ENCODE data around the gene RGS14. TPM values are rescaled to one million over a fixed set of nuclear protein-coding genes. Genes with fewer than 3 reads are reported as not detected.

RGS14 gene
- total RNA-seq, 2 experiments from 2014 or later: 34.6 to 39.2 TPM

GRCh38 chr5:177330991-177331842, 26.5 kb upstream of the RGS14 start:
- CTCF ChIA-PET: interaction anchor here (0.5 to 1.0 kb wide), 2 partner anchors 12 to 320 kb away, joined by 3 read pairs; no protein-coding TSS in a partner anchor
- Mint-ChIP-seq H3K27ac (no peak overlapping the region), H3K9me3 (no peaks in the 10 kb centered on the region), H3K4me3 (no peak overlapping the region), H3K27me3 (ENCODE audit: low read depth) (no peaks in the 10 kb centered on the region), H3K4me1 (ENCODE audit: low read depth) (peaks cover 2% of the 10 kb centered on the region), H3K36me3 (ENCODE audit: low read depth) (peaks cover 19% of the 10 kb centered on the region)
- no peak for DNase-seq
- intact Hi-C loops (cut with micrococcal nuclease): no loop called here

DNA sequence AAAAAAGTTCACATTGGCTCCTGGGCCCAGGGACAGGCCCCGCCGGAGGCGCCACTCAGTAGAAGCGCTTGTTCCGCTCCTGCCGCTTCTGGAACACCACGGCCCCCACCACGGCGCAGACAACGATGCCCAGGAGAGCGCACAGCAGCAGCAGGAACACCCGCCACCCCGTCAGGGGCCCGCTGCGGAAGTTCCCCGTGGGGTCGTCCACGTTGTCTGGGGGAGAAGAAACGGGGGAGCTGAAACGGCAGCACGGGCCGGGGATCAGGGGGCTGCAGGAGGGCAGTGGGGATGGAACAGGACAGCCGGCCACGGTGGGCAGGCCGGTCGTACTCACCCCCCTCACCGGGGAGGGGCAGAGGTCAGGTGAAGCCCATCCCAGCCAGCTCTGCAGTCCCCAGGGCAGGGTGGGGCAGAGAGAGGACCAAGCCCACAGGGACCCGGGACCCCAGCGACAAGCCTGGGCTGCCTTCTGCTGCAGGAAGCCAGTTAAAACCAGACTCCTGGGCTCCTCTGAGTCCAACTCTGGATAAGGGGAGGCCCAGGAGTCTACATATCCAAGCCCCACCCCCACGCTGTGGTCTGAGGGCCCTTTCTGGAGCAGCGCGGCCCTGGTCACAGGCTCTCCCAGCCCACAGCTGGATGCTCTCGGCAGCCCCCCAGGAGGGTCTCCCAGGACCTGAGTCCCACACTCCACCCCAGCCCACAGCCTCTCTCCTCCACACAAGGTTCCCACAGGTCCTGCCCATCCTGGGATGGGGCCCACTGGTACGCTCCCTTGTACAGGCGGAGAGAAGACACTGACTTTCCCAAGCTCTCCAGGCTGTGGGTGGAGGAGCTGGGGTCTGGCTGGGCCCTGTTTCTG, 25.5 kb upstream of the RGS14 start:
- no peaks in the 10 kb centered on the region for H3K27me3 Mint-ChIP-seq (ENCODE audit: low read depth)
- no peak overlapping the region for H3K4me3 Mint-ChIP-seq
- H3K9me3 Mint-ChIP-seq: no peaks in the 10 kb centered on the region
- intact Hi-C loops (cut with micrococcal nuclease): no loop called here
- H3K4me1 Mint-ChIP-seq (ENCODE audit: low read depth): peaks cover 2% of the 10 kb centered on the region
- peaks cover 22% of the 10 kb centered on the region for H3K36me3 Mint-ChIP-seq (ENCODE audit: low read depth)
- H3K27ac Mint-ChIP-seq: no peak overlapping the region
- DNase-seq: no peak
- CTCF ChIA-PET: no interaction called here

DNA sequence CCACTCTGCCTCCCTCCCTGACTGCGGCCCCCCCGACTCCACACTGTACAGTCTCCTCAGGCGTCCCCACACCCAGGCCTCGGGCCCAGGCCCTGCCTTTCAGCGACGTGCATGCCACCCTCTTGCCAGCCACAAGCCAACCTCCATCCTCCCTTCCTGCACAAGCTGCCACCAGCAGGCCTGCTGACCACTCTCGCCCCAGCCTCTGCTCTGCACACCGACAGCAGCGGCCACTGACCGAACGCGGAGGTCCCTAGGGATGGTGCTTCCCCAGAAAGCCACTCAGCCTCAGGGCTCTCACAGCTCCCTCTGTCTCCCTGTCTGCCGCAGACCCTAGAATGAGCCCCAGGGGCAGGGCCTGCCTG, 24.8 kb upstream of the RGS14 start:
- intact Hi-C loops (cut with micrococcal nuclease): no loop called here
- no peak overlapping the region for H3K27ac Mint-ChIP-seq
- H3K4me3 Mint-ChIP-seq: no peak overlapping the region
- H3K27me3 Mint-ChIP-seq (ENCODE audit: low read depth): no peaks in the 10 kb centered on the region
- no peak for DNase-seq
- H3K36me3 Mint-ChIP-seq (ENCODE audit: low read depth): peaks cover 22% of the 10 kb centered on the region
- H3K4me1 Mint-ChIP-seq (ENCODE audit: low read depth): peaks cover under 1% of the 10 kb centered on the region
- no peaks in the 10 kb centered on the region for H3K9me3 Mint-ChIP-seq
- CTCF ChIA-PET: no interaction called here

DNA sequence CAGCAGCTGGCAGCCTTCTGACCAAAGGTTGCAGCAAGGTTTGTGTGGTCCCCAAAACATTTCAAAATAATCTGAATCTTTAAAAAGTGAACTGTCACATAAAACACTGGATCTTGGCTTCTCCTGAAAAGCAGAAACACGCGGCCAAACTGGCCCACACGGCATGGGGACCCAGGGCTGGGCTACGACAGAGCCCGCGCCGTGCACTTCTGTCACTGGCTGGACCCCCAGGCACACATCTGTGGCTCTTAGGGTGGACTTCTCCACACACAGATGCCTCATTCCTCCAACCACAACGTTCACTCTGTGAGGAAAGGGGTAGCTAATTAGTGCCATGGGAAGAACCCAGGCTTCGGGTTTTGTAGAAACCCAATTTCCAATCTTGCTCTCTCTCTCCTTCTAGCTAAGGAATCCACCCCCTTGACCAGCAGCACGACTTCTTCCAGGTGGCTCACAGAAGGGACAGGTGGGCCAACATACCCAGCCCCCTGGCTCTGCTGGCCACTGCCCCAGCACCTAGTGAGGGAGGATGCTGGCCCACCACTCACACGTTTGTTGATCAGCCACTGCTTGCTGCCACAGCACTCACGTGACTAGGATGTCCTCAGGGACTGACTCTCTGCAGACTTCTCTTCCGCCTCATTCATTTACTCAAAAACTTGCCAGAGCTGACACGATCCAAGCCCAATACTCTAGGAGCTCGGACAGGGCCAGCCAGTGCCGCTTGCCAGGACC, 24.1 kb upstream of the RGS14 start:
- Mint-ChIP-seq H3K27me3 (ENCODE audit: low read depth) (no peaks in the 10 kb centered on the region), H3K27ac (no peak overlapping the region), H3K4me3 (no peak overlapping the region), H3K36me3 (ENCODE audit: low read depth) (peaks cover 22% of the 10 kb centered on the region), H3K4me1 (ENCODE audit: low read depth) (no peaks in the 10 kb centered on the region), H3K9me3 (no peaks in the 10 kb centered on the region)
- no peak for DNase-seq
- CTCF ChIA-PET: interaction anchor here (0.7 to 1.3 kb wide), 3 partner anchors 12 to 36 kb away, joined by 3 to 4 read pairs (median 3); no protein-coding TSS in a partner anchor
- intact Hi-C loops (cut with micrococcal nuclease): no loop called here

- H3K27me3 Mint-ChIP-seq (ENCODE audit: low read depth): no peaks in the 10 kb centered on the region
- H3K27ac Mint-ChIP-seq: no peak overlapping the region
- intact Hi-C loops (cut with micrococcal nuclease): no loop called here
- no peaks in the 10 kb centered on the region for H3K9me3 Mint-ChIP-seq
- no peak for DNase-seq
- no peaks in the 10 kb centered on the region for H3K4me1 Mint-ChIP-seq (ENCODE audit: low read depth)
- H3K36me3 Mint-ChIP-seq (ENCODE audit: low read depth): peaks cover 22% of the 10 kb centered on the region
- CTCF ChIA-PET: interaction anchor here (0.6 to 1.3 kb wide), 4 partner anchors 12 to 139 kb away, joined by 3 to 4 read pairs (median 3); no protein-coding TSS in a partner anchor
- no peak overlapping the region for H3K4me3 Mint-ChIP-seq
Measured at GRCh38 chr5:177334155-177334551, 23.6 kb upstream of the RGS14 start.

GRCh38 chr5:177334781-177335700, 22.7 kb upstream of the RGS14 start:
- Mint-ChIP-seq H3K36me3 (ENCODE audit: low read depth) (peaks cover 23% of the 10 kb centered on the region), H3K27me3 (ENCODE audit: low read depth) (no peaks in the 10 kb centered on the region), H3K4me3 (no peak overlapping the region), H3K4me1 (ENCODE audit: low read depth) (peaks cover 7% of the 10 kb centered on the region), H3K9me3 (no peaks in the 10 kb centered on the region), H3K27ac (no peak overlapping the region)
- CTCF ChIA-PET: interaction anchor here (0.6 to 1.5 kb wide), 4 partner anchors 16 to 140 kb away, joined by 3 read pairs; no protein-coding TSS in a partner anchor
- intact Hi-C loops (cut with micrococcal nuclease): no loop called here
- DNase-seq: no peak

- Mint-ChIP-seq H3K4me1 (ENCODE audit: low read depth) (peaks cover 11% of the 10 kb centered on the region), H3K27me3 (ENCODE audit: low read depth) (no peaks in the 10 kb centered on the region), H3K36me3 (ENCODE audit: low read depth) (peaks cover 23% of the 10 kb centered on the region), H3K27ac (no peak overlapping the region), H3K4me3 (no peak overlapping the region), H3K9me3 (no peaks in the 10 kb centered on the region)
- no peak for DNase-seq
- CTCF ChIA-PET: interaction anchor here (1.1 to 1.5 kb wide), 2 partner anchors 20 to 23 kb away, joined by 3 read pairs; no protein-coding TSS in a partner anchor
- intact Hi-C loops (cut with micrococcal nuclease): no loop called here
Measured at GRCh38 chr5:177335701-177336065, 22.0 kb upstream of the RGS14 start.

DNA sequence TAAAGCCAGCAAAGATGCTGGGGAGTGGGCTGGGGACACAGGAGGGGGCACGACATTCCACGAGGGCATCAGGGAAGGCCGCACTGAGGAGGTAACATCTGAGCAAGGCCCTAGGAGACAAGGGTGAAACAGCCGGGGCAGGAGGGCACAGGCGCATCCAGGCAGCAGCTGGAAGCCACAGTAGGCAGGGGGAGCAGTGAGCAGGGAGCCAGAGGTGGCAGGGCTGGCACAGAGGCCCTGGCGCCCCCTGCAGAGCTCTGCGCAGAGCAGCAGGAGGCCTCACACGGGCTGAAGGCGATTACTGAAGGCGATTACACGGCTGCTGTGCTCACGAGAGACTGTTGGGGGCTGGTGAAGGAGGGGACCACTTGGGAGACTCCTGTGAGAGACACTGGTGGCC, 21.6 kb upstream of the RGS14 start:
- CTCF ChIA-PET: interaction anchor here (1.1 to 1.5 kb wide), 4 partner anchors 12 to 24 kb away, joined by 3 read pairs; no protein-coding TSS in a partner anchor
- no peaks in the 10 kb centered on the region for H3K27me3 Mint-ChIP-seq (ENCODE audit: low read depth)
- H3K36me3 Mint-ChIP-seq (ENCODE audit: low read depth): peaks cover 20% of the 10 kb centered on the region
- H3K27ac Mint-ChIP-seq: peak overlapping the region; percentile 16
- H3K9me3 Mint-ChIP-seq: no peaks in the 10 kb centered on the region
- DNase-seq: peak; percentile 55
- no peak overlapping the region for H3K4me3 Mint-ChIP-seq
- peaks cover 11% of the 10 kb centered on the region for H3K4me1 Mint-ChIP-seq (ENCODE audit: low read depth)
- intact Hi-C loops (cut with micrococcal nuclease): no loop called here

DNA sequence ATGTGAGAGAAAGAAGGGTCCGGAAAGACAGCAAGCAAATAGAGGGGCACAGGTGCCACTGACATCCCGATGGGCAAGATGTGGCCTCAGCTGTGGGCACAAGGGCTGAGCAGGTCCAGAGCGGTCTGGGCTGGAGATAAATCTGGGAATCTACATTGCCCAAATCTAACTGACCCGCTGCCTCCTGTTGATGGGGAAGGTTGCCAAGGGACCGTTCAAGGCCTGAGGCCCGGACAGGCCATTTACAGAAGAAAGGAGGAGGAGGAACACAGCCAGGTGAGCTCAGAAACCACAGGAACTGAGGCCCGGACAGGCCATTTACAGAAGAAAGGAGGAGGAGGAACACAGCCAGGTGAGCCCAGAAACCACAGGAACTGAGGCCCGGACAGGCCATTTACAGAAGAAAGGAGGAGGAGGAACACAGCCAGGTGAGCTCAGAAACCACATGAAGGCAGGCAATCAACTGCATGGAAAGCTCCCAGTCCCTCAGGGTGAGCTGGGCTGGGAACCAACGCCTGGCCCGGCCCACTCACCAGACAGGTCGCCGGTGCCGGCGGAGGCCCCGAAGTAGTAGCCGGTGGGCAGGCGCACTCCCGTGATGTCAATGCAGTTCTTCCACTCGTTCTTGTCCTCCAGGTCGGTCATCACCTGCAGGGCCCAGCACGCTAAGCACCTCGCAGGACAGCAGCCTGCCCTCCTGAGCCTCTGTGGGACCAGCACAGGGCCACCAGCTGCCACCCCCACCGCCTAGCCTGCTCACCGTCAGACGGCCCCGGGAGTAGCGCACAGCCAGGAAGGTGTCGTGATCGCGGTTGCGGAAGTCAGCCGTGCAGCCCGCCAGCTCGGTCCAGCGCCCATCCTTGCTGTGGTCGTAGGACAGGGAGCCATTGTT, 20.9 kb upstream of the RGS14 start:
- no peak overlapping the region for H3K4me3 Mint-ChIP-seq
- intact Hi-C loops (cut with micrococcal nuclease): no loop called here
- H3K4me1 Mint-ChIP-seq (ENCODE audit: low read depth): peaks cover 13% of the 10 kb centered on the region
- H3K27me3 Mint-ChIP-seq (ENCODE audit: low read depth): no peaks in the 10 kb centered on the region
- H3K27ac Mint-ChIP-seq: no peak overlapping the region
- CTCF ChIA-PET: interaction anchor here (1.2 to 1.5 kb wide), 3 partner anchors 11 to 25 kb away, joined by 3 read pairs; no protein-coding TSS in a partner anchor
- H3K9me3 Mint-ChIP-seq: no peaks in the 10 kb centered on the region
- peaks cover 28% of the 10 kb centered on the region for H3K36me3 Mint-ChIP-seq (ENCODE audit: low read depth)
- DNase-seq: no peak

DNA sequence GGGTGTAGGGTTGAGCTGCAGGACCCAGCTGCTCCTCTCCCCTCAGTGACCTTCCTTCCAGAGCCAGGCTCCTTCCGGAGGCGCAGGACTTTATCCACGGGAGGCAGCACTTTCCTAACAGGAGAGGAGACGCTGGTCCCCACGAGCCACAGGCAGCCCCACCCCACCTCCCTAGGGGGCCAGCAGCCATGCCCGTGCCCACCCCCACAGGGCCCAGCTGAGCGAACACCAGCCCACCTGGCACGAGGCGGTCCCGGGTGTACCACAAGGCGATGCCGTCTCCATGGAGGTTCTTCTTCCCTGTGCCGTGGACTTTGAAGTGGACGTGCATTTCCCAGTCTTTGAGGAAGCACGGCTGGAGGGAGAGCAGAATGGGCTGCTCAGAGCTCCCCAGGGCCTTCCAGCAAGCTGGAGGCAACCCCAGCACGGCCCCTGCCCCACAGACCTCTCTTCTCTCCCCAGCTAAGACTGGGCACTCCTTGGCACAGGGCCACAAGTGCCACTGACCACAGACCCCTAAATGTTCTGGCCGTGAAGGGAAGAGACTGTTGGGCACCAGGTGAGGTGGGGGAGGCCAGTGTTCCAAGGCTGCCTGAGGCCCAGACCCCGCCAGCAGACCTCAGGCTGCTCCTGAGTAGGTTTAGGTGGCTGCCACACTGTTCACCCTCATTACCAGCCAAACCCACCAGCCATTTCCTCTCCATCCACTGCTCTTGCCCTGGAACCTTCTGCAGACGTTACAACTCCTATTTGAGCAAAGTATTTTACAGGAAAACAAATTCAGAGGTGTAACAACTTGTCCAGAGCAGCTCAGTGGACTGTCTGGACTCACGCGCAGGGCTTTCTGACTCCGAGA, 19.2 kb upstream of the RGS14 start:
- CTCF ChIA-PET: interaction anchor here (1.1 kb wide), 1 partner anchor 225 kb away, joined by 4 read pairs; no protein-coding TSS in a partner anchor
- Mint-ChIP-seq H3K27me3 (ENCODE audit: low read depth) (no peaks in the 10 kb centered on the region), H3K9me3 (no peaks in the 10 kb centered on the region), H3K4me3 (no peak overlapping the region), H3K27ac (no peak overlapping the region), H3K36me3 (ENCODE audit: low read depth) (peaks cover 26% of the 10 kb centered on the region), H3K4me1 (ENCODE audit: low read depth) (peaks cover 15% of the 10 kb centered on the region)
- intact Hi-C loops (cut with micrococcal nuclease): no loop called here
- DNase-seq: no peak

Measured in activated naive CD4-positive, alpha-beta T cell treated with anti-CD3 and anti-CD28 coated beads for 36 hours (primary cell).